ENCODE measurements around the gene AOPEP.
A peak's percentile ranks its signal among the peaks of the same experiment; 100 is the strongest.

The AOPEP gene

GRCh38 chr9:95097279-95097678, 370.8 kb downstream of the AOPEP start:
- no peak for DNase-seq (ENCODE audit: low spot score)

GRCh38 chr9:95098391-95098921, 372.0 kb downstream of the AOPEP start:
- DNase-seq (ENCODE audit: low spot score) = no peak

GRCh38 chr9:95099321-95100070, 373.0 kb downstream of the AOPEP start:
- DNase-seq (ENCODE audit: low spot score) = no peak

GRCh38 chr9:95100071-95100627, 373.6 kb downstream of the AOPEP start:
- DNase-seq (ENCODE audit: low spot score) = no peak

GRCh38 chr9:95101326-95101725, 374.8 kb downstream of the AOPEP start:
- DNase-seq (ENCODE audit: low spot score) = no peak

- peak; percentile 97 for DNase-seq (ENCODE audit: low spot score)
These were observed 375.5 kb downstream of the AOPEP start for GRCh38 chr9:95102001-95102433.

GRCh38 chr9:95102572-95102971, 376.1 kb downstream of the AOPEP start:
- no peak for DNase-seq (ENCODE audit: low spot score)

GRCh38 chr9:95103281-95103771, 376.8 kb downstream of the AOPEP start:
- DNase-seq (ENCODE audit: low spot score) = no peak

- no peak for DNase-seq (ENCODE audit: low spot score)
These were observed 377.5 kb downstream of the AOPEP start for GRCh38 chr9:95103871-95104580.

GRCh38 chr9:95104581-95104960, 378.1 kb downstream of the AOPEP start:
- no peak for DNase-seq (ENCODE audit: low spot score)

- DNase-seq (ENCODE audit: low spot score) = no peak
These were observed 378.5 kb downstream of the AOPEP start for GRCh38 chr9:95104980-95105379.

GRCh38 chr9:95105519-95106287, 379.2 kb downstream of the AOPEP start:
- DNase-seq (ENCODE audit: low spot score) = no peak

- no peak for DNase-seq (ENCODE audit: low spot score)
These were observed 380.7 kb downstream of the AOPEP start for GRCh38 chr9:95107001-95107749.

GRCh38 chr9:95107976-95108375, 381.5 kb downstream of the AOPEP start:
- DNase-seq (ENCODE audit: low spot score) = peak; percentile 86

GRCh38 chr9:95108777-95109176, 382.3 kb downstream of the AOPEP start:
- DNase-seq (ENCODE audit: low spot score) = no peak

- DNase-seq (ENCODE audit: low spot score) = no peak
These were observed 383.0 kb downstream of the AOPEP start for GRCh38 chr9:95109456-95109855.

GRCh38 chr9:95110921-95111525, 384.5 kb downstream of the AOPEP start:
- DNase-seq (ENCODE audit: low spot score) = no peak

GRCh38 chr9:95111716-95112115, 385.2 kb downstream of the AOPEP start:
- no peak for DNase-seq (ENCODE audit: low spot score)

GRCh38 chr9:95112436-95113280, 386.2 kb downstream of the AOPEP start:
- no peak for DNase-seq (ENCODE audit: low spot score)

- DNase-seq (ENCODE audit: low spot score) = no peak
These were observed 388.6 kb downstream of the AOPEP start for GRCh38 chr9:95115104-95115503.

All from pons (tissue), 1 donor.